ENCODE data around the gene TAS2R50. TPM values are rescaled to one million over a fixed set of nuclear protein-coding genes. Genes with fewer than 3 reads are reported as not detected.

TAS2R50 gene
- total RNA-seq: 2.1 and 2.4 TPM in 2 replicates

GRCh38 chr12:10986812-10987211 lies at the start of gene TAS2R50:
TSS of gene TAS2R50 (minus strand) at chr12:10986912. CDS start at chr12:10986860, 52 bp downstream.

GRCh38 chr12:11031307-11031706 lies 44.6 kb upstream of the TAS2R50 start, which contains the start of gene TAS2R31:
TSS of gene TAS2R31 (minus strand) at chr12:11031407. CDS start at chr12:11031335, 72 bp downstream.

GRCh38 chr12:11022520-11022919 lies 35.8 kb upstream of the TAS2R50 start, which contains the start of gene TAS2R19:
TSS of gene TAS2R19 (minus strand) at chr12:11022620. CDS start at chr12:11022571, 49 bp downstream.

GRCh38 chr12:10998204-10998603 lies 11.5 kb upstream of the TAS2R50 start, which contains the start of gene TAS2R20:
TSS of gene TAS2R20 (minus strand) at chr12:10998304. CDS start at chr12:10997875, 429 bp downstream.

GRCh38 chr12:10939163-10939562 lies 47.5 kb downstream of the TAS2R50 start, which contains the start of gene TAS2R14:
TSS of gene TAS2R14 (minus strand) at chr12:10939263. CDS start at chr12:10939207, 56 bp downstream.

Other genes starting within 250 kb of the TAS2R50 start
- gene TAS2R7, start 184.3 kb downstream of the TAS2R50 start, total RNA-seq: not detected in 2 replicates
- not detected in 2 replicates for gene TAS2R8, start 179.6 kb downstream of the TAS2R50 start, total RNA-seq
- gene TAS2R9, start 176.7 kb downstream of the TAS2R50 start, total RNA-seq: not detected in 2 replicates
- 0.55 and 0.71 TPM in 2 replicates for gene TAS2R10, start 160.6 kb downstream of the TAS2R50 start, total RNA-seq
- gene PRR4, start 137.4 kb downstream of the TAS2R50 start, total RNA-seq: 0.37 and 0.57 TPM in 2 replicates
- 11.2 and 16.6 TPM in 2 replicates for gene PRH1, start 102.7 kb downstream of the TAS2R50 start, total RNA-seq
- gene TAS2R13, start 77.3 kb downstream of the TAS2R50 start, total RNA-seq: 0.65 and 0.85 TPM in 2 replicates
- gene PRH2, start 57.7 kb downstream of the TAS2R50 start, total RNA-seq: 0.14 and 0.18 TPM in 2 replicates
- gene TAS2R14, start 47.6 kb downstream of the TAS2R50 start, total RNA-seq: 1.7 and 2.4 TPM in 2 replicates
- gene TAS2R20, start 11.4 kb upstream of the TAS2R50 start, total RNA-seq: 2.2 and 2.4 TPM in 2 replicates
- gene TAS2R19, start 35.7 kb upstream of the TAS2R50 start, total RNA-seq: 4.0 and 4.1 TPM in 2 replicates
- 2.4 and 3.7 TPM in 2 replicates for gene TAS2R31, start 44.5 kb upstream of the TAS2R50 start, total RNA-seq
- 1.3 and 1.8 TPM in 2 replicates for gene TAS2R46, start 75.4 kb upstream of the TAS2R50 start, total RNA-seq
- 1.3 TPM in 1 of 2 replicates, not detected in the other for gene TAS2R43, start 105.4 kb upstream of the TAS2R50 start, total RNA-seq
- 2.9 and 3.3 TPM in 2 replicates for gene TAS2R30, start 147.7 kb upstream of the TAS2R50 start, total RNA-seq
- 4.7 and 5.3 TPM in 2 replicates for gene SMIM10L1, start 184.3 kb upstream of the TAS2R50 start, total RNA-seq
- not detected in 2 replicates for gene TAS2R42, start 200.0 kb upstream of the TAS2R50 start, total RNA-seq